ENCODE measurements around the gene CSPG5. TPM values are rescaled to one million over a fixed set of nuclear protein-coding genes. Genes with fewer than 3 reads are reported as not detected.

Gene CSPG5
- total and polyA plus RNA-seq, 8 donors, result 0.08 to 0.40 (median 0.19) TPM

- no peak overlapping the region for H3K27ac ChIP-seq
Observed at GRCh38 chr3:47577583-47578118, 1.0 kb downstream of the CSPG5 start.

GRCh38 chr3:47573190-47574172 lies 5.2 kb downstream of the CSPG5 start:
- WGBS, 2 donors, result 72 to 81% methylated on average over 9 of the region's 9 CpGs
- H3K27ac ChIP-seq, result no peak overlapping the region
- intact Hi-C loops (cut with DNase I), result no loop called here
- TF ChIP-seq CTCF (IDR thresholded peaks at IDR 0.05), result no peak
- no peaks in the 10 kb centered on the region for H3K27me3 ChIP-seq
- no peak overlapping the region for H3K4me3 ChIP-seq
- no peaks in the 10 kb centered on the region for H3K36me3 ChIP-seq
- H3K9me3 ChIP-seq, result no peaks in the 10 kb centered on the region
- no peak for ATAC-seq
- no peak for DNase-seq
- FAIRE-seq, result no peak
- peaks cover 0 to 7% (median 0%) of the 10 kb centered on the region in 3 donors for H3K4me1 ChIP-seq

More at GRCh38 chr3:47577583-47578118, 1.0 kb downstream of the CSPG5 start:
- no peak for TF ChIP-seq CTCF (IDR thresholded peaks at IDR 0.05)
- intact Hi-C loops (cut with DNase I), result no loop called here
- FAIRE-seq (no peak), ATAC-seq (peak; percentile 47 to 73 (median 64)), DNase-seq (peak in 3 of 6 donors; percentile 4 to 81 (median 36))
- Histone ChIP-seq H3K36me3 (no peaks in the 10 kb centered on the region), H3K9me3 (no peaks in the 10 kb centered on the region), H3K27me3 (peaks cover 0 to 4% (median 0%) of the 10 kb centered on the region in 4 donors), H3K4me1 (peaks cover 0 to 7% (median 0%) of the 10 kb centered on the region in 3 donors), H3K4me3 (peak overlapping the region; percentile 18 to 63 (median 35))
- WGBS, 2 donors, result 5 to 6% methylated on average over 32 to 49 of the region's 49 CpGs

- no peaks in the 10 kb centered on the region for H3K4me1 ChIP-seq
- TF ChIP-seq CTCF (IDR thresholded peaks at IDR 0.05), result no peak
- FAIRE-seq, result no peak
- no peak for ATAC-seq
- no peaks in the 10 kb centered on the region for H3K27me3 ChIP-seq
- no peak for DNase-seq
- H3K27ac ChIP-seq, result no peak overlapping the region
- H3K9me3 ChIP-seq, result no peaks in the 10 kb centered on the region
- 67 to 69% methylated on average over 10 of the region's 10 CpGs for WGBS, 2 donors
- no peaks in the 10 kb centered on the region for H3K36me3 ChIP-seq
- no peak overlapping the region for H3K4me3 ChIP-seq
- intact Hi-C loops (cut with DNase I), result no loop called here
Observed at GRCh38 chr3:47571391-47572175, 7.1 kb downstream of the CSPG5 start.

- ATAC-seq (no peak), DNase-seq (no peak), FAIRE-seq (no peak)
- Histone ChIP-seq H3K4me1 (no peaks in the 10 kb centered on the region), H3K27me3 (no peaks in the 10 kb centered on the region), H3K9me3 (no peaks in the 10 kb centered on the region), H3K4me3 (no peak overlapping the region), H3K27ac (no peak overlapping the region), H3K36me3 (no peaks in the 10 kb centered on the region)
- intact Hi-C loops (cut with DNase I), result no loop called here
- WGBS, 2 donors, result 76 to 78% methylated on average over 6 of the region's 6 CpGs
- TF ChIP-seq CTCF (IDR thresholded peaks at IDR 0.05), result no peak
Observed at GRCh38 chr3:47568901-47569300, 9.8 kb downstream of the CSPG5 start.
